ENCODE results near the gene NNT. TPM values are rescaled to one million over a fixed set of nuclear protein-coding genes. Genes with fewer than 3 reads are reported as not detected.

Gene NNT
- total and polyA plus RNA-seq, 3 experiments from 2014 or later: 43.5 to 87.3 (median 79.7) TPM

DNA sequence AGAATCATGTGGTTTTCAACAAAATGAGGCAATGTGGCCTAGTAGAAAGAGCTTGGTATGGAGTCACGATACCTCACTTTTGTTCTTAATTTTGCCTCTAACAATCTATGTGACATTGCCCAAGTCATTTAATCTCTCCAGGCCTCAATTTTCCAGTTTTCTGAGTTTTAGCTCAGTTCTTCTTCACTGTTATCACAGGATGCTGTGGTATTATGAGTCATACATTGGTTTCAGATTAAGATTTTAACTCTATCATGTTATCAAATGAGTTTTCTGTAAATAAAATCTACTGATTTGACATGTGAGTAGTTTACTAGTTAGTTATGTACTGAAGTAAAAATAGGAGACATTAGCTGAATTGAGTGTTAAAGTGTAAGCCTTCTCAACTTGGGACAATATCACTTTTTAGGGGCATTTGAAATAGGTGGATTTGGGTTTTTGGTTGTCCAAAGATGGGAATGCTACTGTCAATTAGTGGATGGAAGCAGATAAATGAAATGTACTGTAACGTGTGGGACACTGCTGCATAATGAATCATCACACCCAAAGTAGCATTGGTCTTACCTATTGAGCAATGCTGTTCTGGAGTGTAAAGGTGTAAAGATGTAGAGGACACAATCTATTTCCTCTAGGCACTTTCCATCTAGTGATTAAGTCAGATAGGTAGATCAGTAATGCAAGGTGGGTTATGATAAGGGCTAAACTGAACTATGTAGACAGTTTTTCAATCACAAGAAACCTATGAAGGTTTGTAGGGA is 73.3 kb downstream of the NNT start:
- Mint-ChIP-seq H3K9me3 (no peaks in the 10 kb centered on the region), H3K27me3 (no peaks in the 10 kb centered on the region), H3K36me3 (peaks cover 14 to 46% (median 14%) of the 10 kb centered on the region in 3 donors), H3K27ac (peak overlapping the region in 2 of 8 donors; percentile 8), H3K4me1 (peaks cover 16 to 31% (median 26%) of the 10 kb centered on the region in 3 donors), H3K4me3 (peak overlapping the region in 2 of 7 donors; percentile 0 to 34)
- POLR2A ChIA-PET: no interaction called here
- no peak overlapping the region for H3K27ac ChIP-seq (ENCODE audit: low read depth, low read length)
- H3K4me1 ChIP-seq (ENCODE audit: insufficient read depth, low read length): no peaks in the 10 kb centered on the region
- no peak overlapping the region for H3K4me3 ChIP-seq (ENCODE audit: low read length)
- DNase-seq: no peak
- no peaks in the 10 kb centered on the region for H3K27me3 ChIP-seq (ENCODE audit: insufficient read depth, low read length, poor library complexity, severe bottlenecking)
- H3K36me3 ChIP-seq (ENCODE audit: insufficient read depth, low read length): no peaks in the 10 kb centered on the region
- no peaks in the 10 kb centered on the region for H3K9me3 ChIP-seq (ENCODE audit: low read length)
- CTCF ChIA-PET: interaction anchor here (1.1 kb wide), 1 partner anchor 45 kb away, joined by 3 read pairs; no protein-coding TSS in a partner anchor

DNA sequence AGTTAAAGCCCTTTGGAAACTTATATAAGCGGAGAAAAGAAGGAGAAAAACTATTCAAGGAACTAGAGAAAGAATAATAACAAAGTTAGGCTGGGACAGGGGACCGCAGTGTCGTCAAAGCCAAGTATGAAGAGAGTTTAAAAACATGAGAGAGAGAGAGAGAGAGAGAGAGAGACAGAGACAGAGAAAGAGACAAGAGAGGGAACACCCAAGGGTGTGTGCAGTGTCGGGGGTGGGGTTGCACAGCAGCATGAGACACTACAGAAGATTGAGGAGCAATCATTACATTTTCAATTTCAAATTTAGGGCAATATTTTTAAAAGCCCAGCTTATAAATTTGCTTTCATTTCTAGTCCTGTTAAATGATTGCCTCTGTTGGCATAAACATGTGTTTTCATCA is 74.3 kb downstream of the NNT start:
- no peak overlapping the region for H3K4me3 ChIP-seq (ENCODE audit: low read length)
- no peaks in the 10 kb centered on the region for H3K27me3 ChIP-seq (ENCODE audit: insufficient read depth, low read length, poor library complexity, severe bottlenecking)
- H3K4me1 ChIP-seq (ENCODE audit: insufficient read depth, low read length): no peaks in the 10 kb centered on the region
- Mint-ChIP-seq H3K9me3 (no peaks in the 10 kb centered on the region), H3K27ac (no peak overlapping the region), H3K4me1 (peaks cover 14 to 22% (median 20%) of the 10 kb centered on the region in 3 donors), H3K36me3 (peaks cover 11 to 43% (median 12%) of the 10 kb centered on the region in 3 donors), H3K4me3 (no peak overlapping the region), H3K27me3 (no peaks in the 10 kb centered on the region)
- H3K27ac ChIP-seq (ENCODE audit: low read depth, low read length): no peak overlapping the region
- CTCF ChIA-PET: no interaction called here
- H3K36me3 ChIP-seq (ENCODE audit: insufficient read depth, low read length): no peaks in the 10 kb centered on the region
- no peaks in the 10 kb centered on the region for H3K9me3 ChIP-seq (ENCODE audit: low read length)
- no peak for DNase-seq
- POLR2A ChIA-PET: no interaction called here

DNA sequence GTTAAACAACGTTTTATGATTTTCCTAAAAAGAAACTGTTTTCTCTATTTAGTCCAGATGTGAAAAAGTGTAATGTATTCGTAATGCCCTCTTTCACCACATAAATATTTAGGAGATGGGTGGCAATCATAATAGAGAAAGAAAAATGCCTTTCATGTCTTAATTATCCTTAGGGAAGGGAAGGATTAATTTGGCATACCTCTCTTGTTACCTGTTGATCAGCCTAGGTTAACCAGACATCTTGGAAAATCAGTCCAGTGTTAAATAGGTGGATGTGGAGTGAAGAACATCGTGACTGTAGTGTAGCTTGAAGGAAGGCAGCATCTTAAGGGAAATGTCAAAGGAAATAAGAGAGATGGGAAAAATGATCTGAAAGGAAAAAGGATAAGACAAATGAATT is 76.2 kb downstream of the NNT start:
- ChIA-PET POLR2A (no interaction called here), CTCF (no interaction called here)
- Mint-ChIP-seq H3K4me1 (peaks cover 13 to 15% (median 14%) of the 10 kb centered on the region in 3 donors), H3K27ac (peak overlapping the region in 1 of 8 donors; percentile 7), H3K36me3 (peaks cover 10 to 41% (median 14%) of the 10 kb centered on the region in 3 donors), H3K9me3 (no peaks in the 10 kb centered on the region), H3K27me3 (no peaks in the 10 kb centered on the region), H3K4me3 (no peak overlapping the region)
- no peak for DNase-seq
- H3K4me3 ChIP-seq (ENCODE audit: low read length): no peak overlapping the region
- H3K9me3 ChIP-seq (ENCODE audit: low read length): no peaks in the 10 kb centered on the region
- H3K27me3 ChIP-seq (ENCODE audit: insufficient read depth, low read length, poor library complexity, severe bottlenecking): no peaks in the 10 kb centered on the region
- no peaks in the 10 kb centered on the region for H3K36me3 ChIP-seq (ENCODE audit: insufficient read depth, low read length)
- H3K4me1 ChIP-seq (ENCODE audit: insufficient read depth, low read length): no peaks in the 10 kb centered on the region
- H3K27ac ChIP-seq (ENCODE audit: low read depth, low read length): no peak overlapping the region

- Mint-ChIP-seq H3K4me3 (no peak overlapping the region), H3K36me3 (peaks cover 10 to 45% (median 16%) of the 10 kb centered on the region in 3 donors), H3K27me3 (no peaks in the 10 kb centered on the region), H3K4me1 (peaks cover 6 to 8% (median 8%) of the 10 kb centered on the region in 3 donors), H3K27ac (no peak overlapping the region), H3K9me3 (no peaks in the 10 kb centered on the region)
- Histone ChIP-seq H3K36me3 (ENCODE audit: insufficient read depth, low read length) (no peaks in the 10 kb centered on the region), H3K9me3 (ENCODE audit: low read length) (no peaks in the 10 kb centered on the region), H3K27ac (ENCODE audit: low read depth, low read length) (no peak overlapping the region), H3K4me1 (ENCODE audit: insufficient read depth, low read length) (no peaks in the 10 kb centered on the region), H3K4me3 (ENCODE audit: low read length) (no peak overlapping the region), H3K27me3 (ENCODE audit: insufficient read depth, low read length, poor library complexity, severe bottlenecking) (no peaks in the 10 kb centered on the region)
- CTCF ChIA-PET: no interaction called here
- no peak for DNase-seq
- POLR2A ChIA-PET: no interaction called here
Observed at GRCh38 chr5:43680286-43680685, 77.3 kb downstream of the NNT start.

GRCh38 chr5:43683884-43684471 is 81.0 kb downstream of the NNT start:
- Mint-ChIP-seq H3K4me1 (peaks cover 11 to 27% (median 20%) of the 10 kb centered on the region in 3 donors), H3K36me3 (peaks cover 21 to 64% (median 24%) of the 10 kb centered on the region in 3 donors), H3K9me3 (no peaks in the 10 kb centered on the region), H3K27me3 (no peaks in the 10 kb centered on the region), H3K4me3 (no peak overlapping the region), H3K27ac (peak overlapping the region in 1 of 8 donors; percentile 5)
- H3K4me1 ChIP-seq (ENCODE audit: insufficient read depth, low read length): no peaks in the 10 kb centered on the region
- no peak for DNase-seq
- H3K9me3 ChIP-seq (ENCODE audit: low read length): no peaks in the 10 kb centered on the region
- H3K4me3 ChIP-seq (ENCODE audit: low read length): no peak overlapping the region
- no peaks in the 10 kb centered on the region for H3K36me3 ChIP-seq (ENCODE audit: insufficient read depth, low read length)
- H3K27me3 ChIP-seq (ENCODE audit: insufficient read depth, low read length, poor library complexity, severe bottlenecking): no peaks in the 10 kb centered on the region
- POLR2A ChIA-PET: no interaction called here
- no peak overlapping the region for H3K27ac ChIP-seq (ENCODE audit: low read depth, low read length)
- CTCF ChIA-PET: no interaction called here

- Mint-ChIP-seq H3K36me3 (peaks cover 34 to 67% (median 38%) of the 10 kb centered on the region in 3 donors), H3K4me1 (peaks cover 13 to 40% (median 16%) of the 10 kb centered on the region in 3 donors), H3K27ac (no peak overlapping the region), H3K4me3 (no peak overlapping the region), H3K9me3 (no peaks in the 10 kb centered on the region), H3K27me3 (no peaks in the 10 kb centered on the region)
- Histone ChIP-seq H3K4me1 (ENCODE audit: insufficient read depth, low read length) (no peaks in the 10 kb centered on the region), H3K4me3 (ENCODE audit: low read length) (no peak overlapping the region), H3K9me3 (ENCODE audit: low read length) (no peaks in the 10 kb centered on the region), H3K27ac (ENCODE audit: low read depth, low read length) (no peak overlapping the region), H3K36me3 (ENCODE audit: insufficient read depth, low read length) (peaks cover 3% of the 10 kb centered on the region), H3K27me3 (ENCODE audit: insufficient read depth, low read length, poor library complexity, severe bottlenecking) (no peaks in the 10 kb centered on the region)
- ChIA-PET POLR2A (no interaction called here), CTCF (no interaction called here)
- DNase-seq: no peak
Observed at GRCh38 chr5:43685252-43685950, 82.4 kb downstream of the NNT start.

DNA sequence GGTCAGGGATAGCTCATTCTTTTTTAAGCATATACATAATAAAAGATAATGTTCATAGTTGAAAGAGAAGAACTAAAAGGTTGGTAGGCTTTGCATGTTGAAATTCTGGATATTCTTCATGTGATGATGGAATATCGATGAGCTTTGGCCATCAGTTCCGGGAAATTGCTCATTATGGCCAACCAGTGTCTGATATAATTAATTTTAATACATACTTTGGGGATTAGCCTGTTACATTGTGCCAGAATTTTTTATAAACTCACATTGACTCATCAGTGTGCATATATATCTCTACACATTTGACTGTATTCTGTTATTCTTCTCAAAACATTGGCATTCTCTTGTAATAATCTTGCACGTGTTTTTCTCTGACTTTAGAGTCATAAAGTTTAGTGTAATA is 84.3 kb downstream of the NNT start:
- H3K9me3 Mint-ChIP-seq: no peaks in the 10 kb centered on the region
- H3K36me3 Mint-ChIP-seq: peaks cover 32 to 65% (median 32%) of the 10 kb centered on the region in 3 donors
- DNase-seq: no peak
- no peaks in the 10 kb centered on the region for H3K27me3 ChIP-seq (ENCODE audit: insufficient read depth, low read length, poor library complexity, severe bottlenecking)
- POLR2A ChIA-PET: no interaction called here
- no peak overlapping the region for H3K4me3 Mint-ChIP-seq
- no peak overlapping the region for H3K4me3 ChIP-seq (ENCODE audit: low read length)
- H3K27ac Mint-ChIP-seq: peak overlapping the region in 1 of 8 donors; percentile 7
- H3K36me3 ChIP-seq (ENCODE audit: insufficient read depth, low read length): peaks cover 4% of the 10 kb centered on the region
- no peaks in the 10 kb centered on the region for H3K9me3 ChIP-seq (ENCODE audit: low read length)
- H3K4me1 ChIP-seq (ENCODE audit: insufficient read depth, low read length): no peaks in the 10 kb centered on the region
- CTCF ChIA-PET: no interaction called here
- no peak overlapping the region for H3K27ac ChIP-seq (ENCODE audit: low read depth, low read length)
- no peaks in the 10 kb centered on the region for H3K27me3 Mint-ChIP-seq
- H3K4me1 Mint-ChIP-seq: peaks cover 15 to 41% (median 29%) of the 10 kb centered on the region in 3 donors

DNA sequence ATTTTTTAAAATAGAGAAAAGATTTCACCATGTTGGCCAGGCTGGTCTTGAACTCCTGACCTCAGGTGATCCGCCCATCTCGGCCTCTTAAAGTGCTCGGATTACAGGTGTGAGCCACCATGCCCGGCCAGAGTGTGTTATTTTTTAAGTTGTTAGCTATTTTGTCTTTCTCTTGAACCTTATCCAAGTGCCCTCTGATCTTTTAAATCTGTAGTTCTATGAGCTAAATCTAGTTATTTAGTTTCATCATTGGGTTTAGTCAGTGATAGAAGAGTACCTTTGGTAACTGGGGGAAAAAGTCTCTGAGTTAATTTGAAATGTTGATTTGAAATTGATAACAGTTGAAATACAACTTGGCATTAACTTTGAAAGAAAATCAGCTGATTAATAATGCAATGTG is 88.3 kb downstream of the NNT start:
- H3K36me3 ChIP-seq (ENCODE audit: insufficient read depth, low read length): peaks cover 4% of the 10 kb centered on the region
- H3K4me3 ChIP-seq (ENCODE audit: low read length): no peak overlapping the region
- Mint-ChIP-seq H3K27me3 (no peaks in the 10 kb centered on the region), H3K36me3 (peaks cover 46 to 72% (median 61%) of the 10 kb centered on the region in 3 donors), H3K4me3 (no peak overlapping the region), H3K9me3 (peaks cover 4 to 19% (median 12%) of the 10 kb centered on the region in 5 donors), H3K4me1 (peaks cover 13 to 55% (median 47%) of the 10 kb centered on the region in 3 donors), H3K27ac (no peak overlapping the region)
- ChIA-PET CTCF (no interaction called here), POLR2A (no interaction called here)
- no peaks in the 10 kb centered on the region for H3K4me1 ChIP-seq (ENCODE audit: insufficient read depth, low read length)
- H3K9me3 ChIP-seq (ENCODE audit: low read length): peaks cover 4% of the 10 kb centered on the region
- DNase-seq: no peak
- no peaks in the 10 kb centered on the region for H3K27me3 ChIP-seq (ENCODE audit: insufficient read depth, low read length, poor library complexity, severe bottlenecking)
- no peak overlapping the region for H3K27ac ChIP-seq (ENCODE audit: low read depth, low read length)

Data from CD8-positive, alpha-beta memory T cell (primary cell).